Panc1 (cell line): ENCODE data around the gene GSTO2. TPM values are rescaled to one million over a fixed set of nuclear protein-coding genes. Genes with fewer than 3 reads are reported as not detected.

Source experiments
- ATAC-seq: fragments of 200-7000 bp; cut with Tn5 transposase; 2 replicates; pipeline ENCODE4 v1.9.1; 2020; ENCODE audit warnings: mild to moderate bottlenecking, moderate library complexity
- BruUV-seq: library from RNA; stranded (reverse); fragments of 400-500 nt; replicated peaks from 2 replicates; lab custom pipeline; 2021; lab: Mats Ljungman, UMichigan
- CTCF ChIA-PET: fragments of 300-600 bp; sonication (Branson Sonifier 250); formaldehyde crosslinking; loops from one replicate; lab custom pipeline; 2022; ENCODE audit warnings: antibody characterized with exemption; lab: Charles Lee
- POLR2A ChIA-PET: fragments of 300-600 bp; sonication (Branson Sonifier 250); formaldehyde crosslinking; loops from one replicate; lab custom pipeline; 2022; ENCODE audit warnings: antibody characterized with exemption; lab: Charles Lee
- DNase-seq: peaks from one replicate; pipeline ENCODE4 v3.0.0-alpha.2; 2010; ENCODE audit warnings: low read depth, low spot score
- H3K27ac ChIP-seq: 2 replicates; pipeline ENCODE4 v1.5.1; 2011; ENCODE audit warnings: mild to moderate bottlenecking, low read length, inconsistent platforms
- H3K27me3 ChIP-seq: fragments of 200-500 bp; sonication (Bioruptor generic); 2 replicates; pipeline ENCODE4 v1.6.0; 2014; ENCODE audit warnings: low read length, inconsistent platforms; ENCODE audit not compliant: control insufficient read depth, insufficient read depth
- H3K36me3 ChIP-seq: fragments of 200-500 bp; sonication (Bioruptor generic); 2 replicates; pipeline ENCODE4 v1.5.1; 2014; ENCODE audit warnings: inconsistent platforms, mild to moderate bottlenecking, low read length, moderate library complexity; ENCODE audit not compliant: control insufficient read depth, insufficient read depth
- H3K4me1 ChIP-seq: 2 replicates; pipeline ENCODE4 v1.5.1; 2011; ENCODE audit warnings: inconsistent platforms, mild to moderate bottlenecking, low read length, moderate library complexity; ENCODE audit not compliant: control insufficient read depth, insufficient read depth
- H3K4me3 ChIP-seq, 2 experiments: 2 replicates each; pipeline ENCODE4 v1.5.1; 2011 to 2012; ENCODE audit warnings: low read depth in 2 of 2, low read length in 2 of 2, mild to moderate bottlenecking in 2 of 2, inconsistent platforms in 1 of 2, moderate library complexity in 1 of 2
- H3K9me3 ChIP-seq: fragments of 200-500 bp; sonication (Bioruptor generic); 2 replicates; pipeline ENCODE4 v1.5.1; 2014; ENCODE audit warnings: low read depth, mild to moderate bottlenecking, inconsistent platforms, low read length, moderate library complexity; ENCODE audit not compliant: control insufficient read depth, insufficient read depth
- POLR2AphosphoS5 ChIP-seq: IDR thresholded peaks from 2 replicates; pipeline ENCODE4 v1.6.1; 2012; ENCODE audit warnings: mild to moderate bottlenecking, low read depth, low read length, moderate library complexity
- SIN3A ChIP-seq: IDR thresholded peaks from 2 replicates; pipeline ENCODE4 v1.6.1; 2012; ENCODE audit warnings: low read depth, mild to moderate bottlenecking, low read length, moderate library complexity, borderline replicate concordance; ENCODE audit not compliant: insufficient read depth
- TCF7L2 ChIP-seq: IDR thresholded peaks from 2 replicates; pipeline ENCODE4 v1.6.1; 2011; ENCODE audit warnings: mild to moderate bottlenecking, low read depth, low read length, inconsistent platforms
- in situ Hi-C: cut with HindIII; loops from 2 replicates; pipeline ENCODE4 v1.10.0; 2016; ENCODE audit warnings: low sequenced_read_pairs, low pct_unique_long_range_greater_than_20kb
- intact Hi-C: fragments of 100-400 bp; cut with micrococcal nuclease; formaldehyde crosslinking; loops from one replicate; pipeline ENCODE4 v1.10.0; 2022; ENCODE audit not compliant: unreplicated experiment
- total RNA-seq: library from RNA; stranded (reverse); gene quantifications from one replicate; pipeline ENCODE4 v1.2.1, GENCODE V29; 2021; ENCODE audit not compliant: unreplicated experiment
- TF ChIP-seq, protein P1 (sequence below): fragments of 450-650 bp; IDR thresholded peaks from 2 replicates; pipeline ENCODE4 v1.5.1; 2017; ENCODE audit warnings: mild to moderate bottlenecking
- TF ChIP-seq, protein P2 (sequence below), 2 experiments: IDR thresholded peaks; 2 replicates each; pipeline ENCODE4 v1.6.1; 2011 to 2012; ENCODE audit warnings: low read depth in 2 of 2, control low read depth in 1 of 2, low read length in 1 of 2, mild to moderate bottlenecking in 1 of 2, moderate library complexity in 1 of 2; ENCODE audit not compliant: insufficient read depth in 1 of 2

The GSTO2 gene
- total RNA-seq, 1 experiment from 2014 or later: 28.5 TPM

DNA sequence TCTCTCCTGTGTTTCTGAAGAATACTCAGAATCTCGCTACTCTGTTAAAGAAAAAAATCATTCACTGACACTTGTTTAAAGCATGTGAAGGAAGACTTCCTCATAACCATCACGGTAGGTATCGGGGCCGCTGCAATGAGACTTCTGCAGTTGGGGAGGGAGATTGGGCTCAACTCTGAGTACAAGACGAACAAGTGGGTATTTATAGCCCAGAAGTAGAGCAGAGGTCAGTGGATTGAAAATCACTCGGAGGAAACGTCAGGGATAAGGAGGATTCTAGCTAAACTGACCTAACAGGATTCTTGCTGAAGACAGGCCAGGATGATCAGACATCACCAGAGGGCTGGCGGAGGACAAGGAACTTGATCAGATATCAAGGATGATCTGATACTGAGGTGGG is 35.9 kb downstream of the GSTO2 start:
- DNase-seq (no peak), ATAC-seq (no peak)
- in situ Hi-C loops (no loop called here), intact Hi-C loops (loop anchor here (1.0 kb wide), 1 partner anchor 45 kb away; no protein-coding TSS in a partner anchor)
- TF ChIP-seq SIN3A (no peak), POLR2AphosphoS5 (no peak), TCF7L2 (no peak)
- TF ChIP-seq, protein P1, sequence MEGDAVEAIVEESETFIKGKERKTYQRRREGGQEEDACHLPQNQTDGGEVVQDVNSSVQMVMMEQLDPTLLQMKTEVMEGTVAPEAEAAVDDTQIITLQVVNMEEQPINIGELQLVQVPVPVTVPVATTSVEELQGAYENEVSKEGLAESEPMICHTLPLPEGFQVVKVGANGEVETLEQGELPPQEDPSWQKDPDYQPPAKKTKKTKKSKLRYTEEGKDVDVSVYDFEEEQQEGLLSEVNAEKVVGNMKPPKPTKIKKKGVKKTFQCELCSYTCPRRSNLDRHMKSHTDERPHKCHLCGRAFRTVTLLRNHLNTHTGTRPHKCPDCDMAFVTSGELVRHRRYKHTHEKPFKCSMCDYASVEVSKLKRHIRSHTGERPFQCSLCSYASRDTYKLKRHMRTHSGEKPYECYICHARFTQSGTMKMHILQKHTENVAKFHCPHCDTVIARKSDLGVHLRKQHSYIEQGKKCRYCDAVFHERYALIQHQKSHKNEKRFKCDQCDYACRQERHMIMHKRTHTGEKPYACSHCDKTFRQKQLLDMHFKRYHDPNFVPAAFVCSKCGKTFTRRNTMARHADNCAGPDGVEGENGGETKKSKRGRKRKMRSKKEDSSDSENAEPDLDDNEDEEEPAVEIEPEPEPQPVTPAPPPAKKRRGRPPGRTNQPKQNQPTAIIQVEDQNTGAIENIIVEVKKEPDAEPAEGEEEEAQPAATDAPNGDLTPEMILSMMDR: no peak
- TF ChIP-seq, protein P2, sequence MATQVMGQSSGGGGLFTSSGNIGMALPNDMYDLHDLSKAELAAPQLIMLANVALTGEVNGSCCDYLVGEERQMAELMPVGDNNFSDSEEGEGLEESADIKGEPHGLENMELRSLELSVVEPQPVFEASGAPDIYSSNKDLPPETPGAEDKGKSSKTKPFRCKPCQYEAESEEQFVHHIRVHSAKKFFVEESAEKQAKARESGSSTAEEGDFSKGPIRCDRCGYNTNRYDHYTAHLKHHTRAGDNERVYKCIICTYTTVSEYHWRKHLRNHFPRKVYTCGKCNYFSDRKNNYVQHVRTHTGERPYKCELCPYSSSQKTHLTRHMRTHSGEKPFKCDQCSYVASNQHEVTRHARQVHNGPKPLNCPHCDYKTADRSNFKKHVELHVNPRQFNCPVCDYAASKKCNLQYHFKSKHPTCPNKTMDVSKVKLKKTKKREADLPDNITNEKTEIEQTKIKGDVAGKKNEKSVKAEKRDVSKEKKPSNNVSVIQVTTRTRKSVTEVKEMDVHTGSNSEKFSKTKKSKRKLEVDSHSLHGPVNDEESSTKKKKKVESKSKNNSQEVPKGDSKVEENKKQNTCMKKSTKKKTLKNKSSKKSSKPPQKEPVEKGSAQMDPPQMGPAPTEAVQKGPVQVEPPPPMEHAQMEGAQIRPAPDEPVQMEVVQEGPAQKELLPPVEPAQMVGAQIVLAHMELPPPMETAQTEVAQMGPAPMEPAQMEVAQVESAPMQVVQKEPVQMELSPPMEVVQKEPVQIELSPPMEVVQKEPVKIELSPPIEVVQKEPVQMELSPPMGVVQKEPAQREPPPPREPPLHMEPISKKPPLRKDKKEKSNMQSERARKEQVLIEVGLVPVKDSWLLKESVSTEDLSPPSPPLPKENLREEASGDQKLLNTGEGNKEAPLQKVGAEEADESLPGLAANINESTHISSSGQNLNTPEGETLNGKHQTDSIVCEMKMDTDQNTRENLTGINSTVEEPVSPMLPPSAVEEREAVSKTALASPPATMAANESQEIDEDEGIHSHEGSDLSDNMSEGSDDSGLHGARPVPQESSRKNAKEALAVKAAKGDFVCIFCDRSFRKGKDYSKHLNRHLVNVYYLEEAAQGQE (IDR thresholded peaks at IDR 0.05; ENCODE audit: insufficient read depth in 1 of 2, low read depth in 2 of 2, low read length in 1 of 2): no peak
- CTCF ChIA-PET: interaction anchor here (0.7 to 2.9 kb wide), 7 partner anchors 8 to 49 kb away, joined by 3 to 23 read pairs (median 6); partner anchors contain the start of genes CFAP58 and ITPRIP
- peaks cover 30% of the 10 kb centered on the region for H3K4me1 ChIP-seq
- peak overlapping the region; percentile 39; the same call in 1 of the 2 replicates for H3K27ac ChIP-seq
- H3K9me3 ChIP-seq: no peaks in the 10 kb centered on the region
- no peaks in the 10 kb centered on the region for H3K27me3 ChIP-seq
- no TSS peak for BruUV-seq
- POLR2A ChIA-PET: no interaction called here
- H3K36me3 ChIP-seq: no peaks in the 10 kb centered on the region
- no peak overlapping the region for H3K4me3 ChIP-seq

DNA sequence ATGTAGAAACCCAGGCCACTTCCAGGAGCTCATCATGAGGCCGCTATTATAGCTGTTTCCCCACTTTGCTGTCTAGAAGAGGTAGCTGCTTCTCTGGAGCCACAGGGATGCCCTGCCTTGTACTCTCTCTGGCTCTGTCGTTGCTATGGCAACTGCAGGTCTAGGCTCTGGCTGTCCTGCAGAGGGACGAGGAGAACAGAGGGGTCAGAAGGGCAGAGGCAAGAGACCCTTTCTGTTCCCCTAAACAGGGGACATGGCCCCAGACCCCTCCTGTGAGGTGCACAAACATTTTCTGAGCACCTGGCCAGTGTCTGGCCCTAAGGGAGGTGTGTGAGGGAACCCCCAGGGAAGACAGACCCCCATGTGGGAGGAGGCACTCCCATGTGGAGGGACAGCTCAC is 37.9 kb downstream of the GSTO2 start:
- Histone ChIP-seq H3K4me1 (peaks cover 49% of the 10 kb centered on the region), H3K27ac (peak overlapping the region; percentile 5; the same call in 1 of the 2 replicates), H3K9me3 (no peaks in the 10 kb centered on the region), H3K27me3 (no peaks in the 10 kb centered on the region), H3K36me3 (no peaks in the 10 kb centered on the region; the same call in none of the 2 replicates), H3K4me3 (no peak overlapping the region)
- CTCF ChIA-PET: interaction anchor here (0.7 to 2.9 kb wide), 5 partner anchors 15 to 419 kb away, joined by 3 to 23 read pairs (median 8); partner anchors contain the start of gene CFAP58
- in situ Hi-C loops: no loop called here
- POLR2A ChIA-PET: no interaction called here
- TF ChIP-seq SIN3A: no peak
- TF ChIP-seq, protein P2 (IDR thresholded peaks at IDR 0.05; ENCODE audit: insufficient read depth in 1 of 2, low read depth in 2 of 2, low read length in 1 of 2): no peak
- no peak for TF ChIP-seq POLR2AphosphoS5
- TF ChIP-seq, protein P1: no peak
- TF ChIP-seq TCF7L2: no peak
- intact Hi-C loops: no loop called here
- BruUV-seq: no TSS peak
- no peak for DNase-seq
- peak; percentile 23 for ATAC-seq
